NB4 (cell line): Measurements from ENCODE around the gene RASL11A.

ENCODE experiments used
- MYC ChIP-seq: IDR thresholded peaks from 2 replicates; pipeline ENCODE4 v1.6.1; 2011; ENCODE audit warnings: low read depth, low read length
- POLR2A ChIP-seq: IDR thresholded peaks from 2 replicates; pipeline ENCODE4 v1.6.1; 2011; ENCODE audit warnings: mild to moderate bottlenecking; ENCODE audit not compliant: insufficient read length; ENCODE audit errors: extremely low read depth
- TF ChIP-seq, protein P1 (sequence below): IDR thresholded peaks from one replicate; pipeline ENCODE4 v1.5.1; 2012; ENCODE audit warnings: low read depth, low read length

DNA sequence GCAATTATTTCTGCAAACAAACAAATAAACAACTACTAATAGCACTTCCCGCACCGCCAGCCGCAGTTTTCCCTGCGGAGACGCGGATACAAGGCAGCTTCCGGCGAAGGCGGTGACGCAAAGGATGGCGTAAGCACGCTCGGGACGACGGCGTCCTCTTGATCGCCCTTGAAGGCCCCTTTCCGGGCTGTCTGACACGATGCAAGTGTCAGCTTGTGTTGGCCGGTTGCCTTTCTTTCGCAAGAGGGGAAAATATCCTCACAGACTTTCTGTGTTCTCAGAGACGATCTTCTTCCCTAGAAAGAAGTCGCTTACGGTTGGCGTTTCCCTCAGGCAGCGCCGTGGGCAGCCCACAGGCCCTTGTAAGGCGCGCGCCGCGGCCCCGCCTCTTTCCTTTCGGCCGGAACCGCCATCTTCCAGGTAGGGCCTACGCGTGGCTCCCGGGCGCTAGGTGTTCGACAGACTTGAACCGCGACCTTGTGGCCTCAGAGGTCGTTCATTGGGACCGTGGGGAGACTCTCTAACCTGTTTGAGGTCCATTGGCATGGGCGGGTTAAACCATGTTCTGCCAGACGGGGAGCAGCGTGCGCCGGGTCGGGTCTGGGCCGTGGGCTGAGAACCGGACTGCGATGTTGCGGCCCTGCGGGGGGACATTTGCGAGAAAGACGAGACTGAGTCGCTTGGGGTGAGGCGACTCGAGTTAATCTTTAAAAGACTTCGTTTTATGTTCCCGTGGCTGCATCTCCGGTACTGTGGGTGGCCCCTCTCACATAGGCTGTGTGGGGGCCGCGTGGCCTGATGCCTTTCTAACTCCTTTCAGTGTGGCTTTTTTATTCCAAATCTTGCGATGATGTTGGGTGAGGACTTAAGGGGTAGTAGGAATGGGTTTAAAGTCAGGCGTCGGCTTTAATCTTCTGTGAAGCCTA, 19.2 kb upstream of the RASL11A start, which contains the start of gene RPL21:
- TF ChIP-seq MYC (peak; percentile 95), POLR2A (peak; percentile 91)
- TF ChIP-seq, protein P1, sequence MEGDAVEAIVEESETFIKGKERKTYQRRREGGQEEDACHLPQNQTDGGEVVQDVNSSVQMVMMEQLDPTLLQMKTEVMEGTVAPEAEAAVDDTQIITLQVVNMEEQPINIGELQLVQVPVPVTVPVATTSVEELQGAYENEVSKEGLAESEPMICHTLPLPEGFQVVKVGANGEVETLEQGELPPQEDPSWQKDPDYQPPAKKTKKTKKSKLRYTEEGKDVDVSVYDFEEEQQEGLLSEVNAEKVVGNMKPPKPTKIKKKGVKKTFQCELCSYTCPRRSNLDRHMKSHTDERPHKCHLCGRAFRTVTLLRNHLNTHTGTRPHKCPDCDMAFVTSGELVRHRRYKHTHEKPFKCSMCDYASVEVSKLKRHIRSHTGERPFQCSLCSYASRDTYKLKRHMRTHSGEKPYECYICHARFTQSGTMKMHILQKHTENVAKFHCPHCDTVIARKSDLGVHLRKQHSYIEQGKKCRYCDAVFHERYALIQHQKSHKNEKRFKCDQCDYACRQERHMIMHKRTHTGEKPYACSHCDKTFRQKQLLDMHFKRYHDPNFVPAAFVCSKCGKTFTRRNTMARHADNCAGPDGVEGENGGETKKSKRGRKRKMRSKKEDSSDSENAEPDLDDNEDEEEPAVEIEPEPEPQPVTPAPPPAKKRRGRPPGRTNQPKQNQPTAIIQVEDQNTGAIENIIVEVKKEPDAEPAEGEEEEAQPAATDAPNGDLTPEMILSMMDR = no peak
